Panc1 (cell line): ENCODE data around the gene DDX10. TPM values are rescaled to one million over a fixed set of nuclear protein-coding genes. Genes with fewer than 3 reads are reported as not detected.

ENCODE experiments used
- ATAC-seq: fragments of 200-7000 bp; cut with Tn5 transposase; 2 replicates; pipeline ENCODE4 v1.9.1; 2020; ENCODE audit warnings: mild to moderate bottlenecking, moderate library complexity
- BruUV-seq: library from RNA; stranded (reverse); fragments of 400-500 nt; replicated peaks from 2 replicates; lab custom pipeline; 2021; lab: Mats Ljungman, UMichigan
- CTCF ChIA-PET: fragments of 300-600 bp; sonication (Branson Sonifier 250); formaldehyde crosslinking; loops from one replicate; lab custom pipeline; 2022; ENCODE audit warnings: antibody characterized with exemption; lab: Charles Lee
- POLR2A ChIA-PET: fragments of 300-600 bp; sonication (Branson Sonifier 250); formaldehyde crosslinking; loops from one replicate; lab custom pipeline; 2022; ENCODE audit warnings: antibody characterized with exemption; lab: Charles Lee
- DNase-seq: peaks from one replicate; pipeline ENCODE4 v3.0.0-alpha.2; 2010; ENCODE audit warnings: low read depth, low spot score
- H3K27ac ChIP-seq: 2 replicates; pipeline ENCODE4 v1.5.1; 2011; ENCODE audit warnings: mild to moderate bottlenecking, low read length, inconsistent platforms
- H3K27me3 ChIP-seq: fragments of 200-500 bp; sonication (Bioruptor generic); 2 replicates; pipeline ENCODE4 v1.6.0; 2014; ENCODE audit warnings: low read length, inconsistent platforms; ENCODE audit not compliant: control insufficient read depth, insufficient read depth
- H3K36me3 ChIP-seq: fragments of 200-500 bp; sonication (Bioruptor generic); 2 replicates; pipeline ENCODE4 v1.5.1; 2014; ENCODE audit warnings: inconsistent platforms, mild to moderate bottlenecking, low read length, moderate library complexity; ENCODE audit not compliant: control insufficient read depth, insufficient read depth
- H3K4me1 ChIP-seq: 2 replicates; pipeline ENCODE4 v1.5.1; 2011; ENCODE audit warnings: inconsistent platforms, mild to moderate bottlenecking, low read length, moderate library complexity; ENCODE audit not compliant: control insufficient read depth, insufficient read depth
- H3K4me3 ChIP-seq, 2 experiments: 2 replicates each; pipeline ENCODE4 v1.5.1; 2011 to 2012; ENCODE audit warnings: low read depth in 2 of 2, low read length in 2 of 2, mild to moderate bottlenecking in 2 of 2, inconsistent platforms in 1 of 2, moderate library complexity in 1 of 2
- H3K9me3 ChIP-seq: fragments of 200-500 bp; sonication (Bioruptor generic); 2 replicates; pipeline ENCODE4 v1.5.1; 2014; ENCODE audit warnings: low read depth, mild to moderate bottlenecking, inconsistent platforms, low read length, moderate library complexity; ENCODE audit not compliant: control insufficient read depth, insufficient read depth
- CTCF ChIP-seq: fragments of 450-650 bp; IDR thresholded peaks from 2 replicates; pipeline ENCODE4 v1.5.1; 2017; ENCODE audit warnings: mild to moderate bottlenecking
- POLR2AphosphoS5 ChIP-seq: IDR thresholded peaks from 2 replicates; pipeline ENCODE4 v1.6.1; 2012; ENCODE audit warnings: mild to moderate bottlenecking, low read depth, low read length, moderate library complexity
- REST ChIP-seq, 2 experiments: IDR thresholded peaks; 2 replicates each; pipeline ENCODE4 v1.6.1; 2011 to 2012; ENCODE audit warnings: low read depth in 2 of 2, control low read depth in 1 of 2, low read length in 1 of 2, mild to moderate bottlenecking in 1 of 2, moderate library complexity in 1 of 2; ENCODE audit not compliant: insufficient read depth in 1 of 2
- SIN3A ChIP-seq: IDR thresholded peaks from 2 replicates; pipeline ENCODE4 v1.6.1; 2012; ENCODE audit warnings: low read depth, mild to moderate bottlenecking, low read length, moderate library complexity, borderline replicate concordance; ENCODE audit not compliant: insufficient read depth
- TCF7L2 ChIP-seq: IDR thresholded peaks from 2 replicates; pipeline ENCODE4 v1.6.1; 2011; ENCODE audit warnings: mild to moderate bottlenecking, low read depth, low read length, inconsistent platforms
- in situ Hi-C: cut with HindIII; loops from 2 replicates; pipeline ENCODE4 v1.10.0; 2016; ENCODE audit warnings: low sequenced_read_pairs, low pct_unique_long_range_greater_than_20kb
- intact Hi-C: fragments of 100-400 bp; cut with micrococcal nuclease; formaldehyde crosslinking; loops from one replicate; pipeline ENCODE4 v1.10.0; 2022; ENCODE audit not compliant: unreplicated experiment
- total RNA-seq: library from RNA; stranded (reverse); gene quantifications from one replicate; pipeline ENCODE4 v1.2.1, GENCODE V29; 2021; ENCODE audit not compliant: unreplicated experiment

Gene DDX10
- total RNA-seq, 1 experiment from 2014 or later = 48.8 TPM

- TF ChIP-seq REST (IDR thresholded peaks at IDR 0.05; ENCODE audit: insufficient read depth in 1 of 2, low read depth in 2 of 2, low read length in 1 of 2) = no peak
- TF ChIP-seq SIN3A = no peak
- no peak for TF ChIP-seq TCF7L2
- TF ChIP-seq POLR2AphosphoS5 = no peak
- no peak for TF ChIP-seq CTCF
- Histone ChIP-seq H3K9me3 (no peaks in the 10 kb centered on the region), H3K4me3 (no peak overlapping the region), H3K27ac (no peak overlapping the region), H3K4me1 (no peaks in the 10 kb centered on the region), H3K27me3 (no peaks in the 10 kb centered on the region), H3K36me3 (no peaks in the 10 kb centered on the region)
- ATAC-seq (no peak), DNase-seq (no peak)
- BruUV-seq = no TSS peak
- ChIA-PET CTCF (no interaction called here), POLR2A (no interaction called here)
- intact Hi-C loops = no loop called here
- in situ Hi-C loops = no loop called here
These were observed 132.8 kb downstream of the DDX10 start for GRCh38 chr11:108797578-108798100.

- DNase-seq = no peak
- no peaks in the 10 kb centered on the region for H3K9me3 ChIP-seq
- ATAC-seq = no peak
- TF ChIP-seq POLR2AphosphoS5 = no peak
- TF ChIP-seq REST (IDR thresholded peaks at IDR 0.05; ENCODE audit: insufficient read depth in 1 of 2, low read depth in 2 of 2, low read length in 1 of 2) = no peak
- TF ChIP-seq TCF7L2 = no peak
- TF ChIP-seq CTCF = no peak
- TF ChIP-seq SIN3A = no peak
- ChIA-PET POLR2A (no interaction called here), CTCF (no interaction called here)
- no peaks in the 10 kb centered on the region for H3K4me1 ChIP-seq
- H3K4me3 ChIP-seq = no peak overlapping the region
- in situ Hi-C loops = no loop called here
- no peaks in the 10 kb centered on the region for H3K36me3 ChIP-seq
- intact Hi-C loops = no loop called here
- no TSS peak for BruUV-seq
- H3K27me3 ChIP-seq = no peaks in the 10 kb centered on the region
- no peak overlapping the region for H3K27ac ChIP-seq
These were observed 137.6 kb downstream of the DDX10 start for GRCh38 chr11:108802492-108802891.
